G401 (cell line): ENCODE results near the gene STK16. TPM values are rescaled to one million over a fixed set of nuclear protein-coding genes. Genes with fewer than 3 reads are reported as not detected.

Source experiments
- DNase-seq: peaks from one replicate; pipeline ENCODE4 v3.0.0-alpha.2; 2015; ENCODE audit warnings: low spot score
- in situ Hi-C: cut with HindIII; loops from 2 replicates; pipeline ENCODE4 v1.10.0; 2016; ENCODE audit warnings: low sequenced_read_pairs, mixed read lengths
- total RNA-seq: library from RNA; depleted of rRNA; stranded (reverse); fragments of >200 nt; shearing (Covaris generic); gene quantifications from 2 replicates; pipeline ENCODE4 v1.2.3, GENCODE V29; 2014; rRNA removed

STK16 gene
- total RNA-seq, 1 experiment from 2014 or later: 26.4 TPM

- DNase-seq: no peak
- in situ Hi-C loops: no loop called here
These were observed 51.5 kb downstream of the STK16 start for GRCh38 chr2:219296631-219297391.

- DNase-seq: no peak
- in situ Hi-C loops: no loop called here
These were observed 52.6 kb downstream of the STK16 start for GRCh38 chr2:219297766-219298456.

- peak; percentile 87 for DNase-seq
- in situ Hi-C loops: no loop called here
These were observed 53.6 kb downstream of the STK16 start for GRCh38 chr2:219298759-219299371.

GRCh38 chr2:219299372-219299760 lies 54.1 kb downstream of the STK16 start:
- no peak for DNase-seq
- in situ Hi-C loops: no loop called here

Other genes starting within 250 kb of the STK16 start
- gene CFAP65, start 204.0 kb upstream of the STK16 start, total RNA-seq: not detected in 2 replicates
- not detected in 2 replicates for gene IHH, start 184.6 kb upstream of the STK16 start, total RNA-seq
- gene NHEJ1, start 84.7 kb upstream of the STK16 start, total RNA-seq: 31.7 TPM in 2 replicates
- not detected in 2 replicates for gene SLC23A3, start 75.5 kb upstream of the STK16 start, total RNA-seq
- 34.7 and 39.0 TPM in 2 replicates for gene CNPPD1, start 68.6 kb upstream of the STK16 start, total RNA-seq
- gene RETREG2, start 67.2 kb upstream of the STK16 start, total RNA-seq: 55.4 and 64.6 TPM in 2 replicates
- gene ZFAND2B, start 38.7 kb upstream of the STK16 start, total RNA-seq: 24.8 and 26.9 TPM in 2 replicates
- gene ABCB6, start 26.5 kb upstream of the STK16 start, total RNA-seq: 14.1 and 21.5 TPM in 2 replicates
- 24.6 and 26.6 TPM in 2 replicates for gene ATG9A, start 15.8 kb upstream of the STK16 start, total RNA-seq
- 14.2 and 17.5 TPM in 2 replicates for gene ANKZF1, start 15.7 kb upstream of the STK16 start, total RNA-seq
- 6.4 and 6.5 TPM in 2 replicates for gene GLB1L, start within 50 bp of the STK16 start, total RNA-seq
- gene TUBA4B, start 7.8 kb downstream of the STK16 start, total RNA-seq: not detected in 2 replicates
- gene TUBA4A, start 8.4 kb downstream of the STK16 start, total RNA-seq: 0.68 and 5.0 TPM in 2 replicates
- 119 and 123 TPM in 2 replicates for gene DNAJB2, start 33.9 kb downstream of the STK16 start, total RNA-seq
- gene PTPRN, start 63.9 kb downstream of the STK16 start, total RNA-seq: 0.18 and 0.71 TPM in 2 replicates
- gene RESP18, start 87.3 kb downstream of the STK16 start, total RNA-seq: not detected in 2 replicates
- 65.8 and 67.4 TPM in 2 replicates for gene DNPEP, start 142.4 kb downstream of the STK16 start, total RNA-seq
- gene DES, start 172.9 kb downstream of the STK16 start, total RNA-seq: not detected in 2 replicates
- gene SPEG, start 189.4 kb downstream of the STK16 start, total RNA-seq: 7.7 and 11.1 TPM in 2 replicates